Activated CD4-positive, alpha-beta T cell treated with anti-CD3 and anti-CD28 coated beads, Interleukin-2, amount 10 ng/mL, durations not matched to agents 7 days and 5 days (primary cell): ENCODE data around the gene NAA10. TPM values are rescaled to one million over a fixed set of nuclear protein-coding genes. Genes with fewer than 3 reads are reported as not detected.

Source experiments
- CTCF ChIA-PET: fragments of 350-600 bp; sonication (Branson Sonifier 250); formaldehyde crosslinking; loops from one replicate; lab custom pipeline; 2021; ENCODE audit warnings: antibody characterized with exemption; lab: Charles Lee
- POLR2A ChIA-PET: fragments of 350-600 bp; sonication (Branson Sonifier 250); formaldehyde crosslinking; loops from one replicate; lab custom pipeline; 2021; ENCODE audit warnings: antibody characterized with exemption; lab: Charles Lee
- DNase-seq: peaks from one replicate; pipeline ENCODE4 v3.0.0-alpha.2; 2020
- H3K27ac Mint-ChIP-seq: one replicate; pipeline ENCODE4 v1.8.0; 2021; ENCODE audit warnings: mild to moderate bottlenecking, moderate library complexity, mixed read lengths
- H3K27me3 Mint-ChIP-seq: one replicate; pipeline ENCODE4 v1.8.0; 2021; ENCODE audit warnings: mixed read lengths
- H3K36me3 Mint-ChIP-seq: one replicate; pipeline ENCODE4 v1.8.0; 2021; ENCODE audit warnings: low read depth, mixed read lengths
- H3K4me1 Mint-ChIP-seq: one replicate; pipeline ENCODE4 v1.8.0; 2021; ENCODE audit warnings: mixed read lengths
- H3K4me3 Mint-ChIP-seq: one replicate; pipeline ENCODE4 v1.8.0; 2021; ENCODE audit warnings: mild to moderate bottlenecking, moderate library complexity, mixed read lengths
- H3K9me3 Mint-ChIP-seq: one replicate; pipeline ENCODE4 v1.8.0; 2021; ENCODE audit warnings: mixed read lengths
- total RNA-seq, 2 experiments: library from RNA; stranded (reverse); gene quantifications; one replicate each; pipeline ENCODE4 v1.2.3, GENCODE V29; 2021

NAA10 gene
- total RNA-seq, 2 experiments from 2014 or later: 72.9 to 83.2 TPM

GRCh38 chrX:153941336-153942252 is 6.8 kb upstream of the NAA10 start:
- H3K27me3 Mint-ChIP-seq: no peaks in the 10 kb centered on the region
- H3K9me3 Mint-ChIP-seq: no peaks in the 10 kb centered on the region
- H3K4me1 Mint-ChIP-seq: peaks cover 15% of the 10 kb centered on the region
- ChIA-PET POLR2A (no interaction called here), CTCF (interaction anchor here (1.0 kb wide), 1 partner anchor 13 kb away, joined by 3 read pairs; no protein-coding TSS in a partner anchor)
- H3K4me3 Mint-ChIP-seq: peak overlapping the region; percentile 61
- H3K36me3 Mint-ChIP-seq: peaks cover 7% of the 10 kb centered on the region
- peak overlapping the region; percentile 79 for H3K27ac Mint-ChIP-seq
- DNase-seq: no peak

GRCh38 chrX:153939573-153939972 is 4.7 kb upstream of the NAA10 start:
- Mint-ChIP-seq H3K4me1 (peaks cover 17% of the 10 kb centered on the region), H3K27me3 (no peaks in the 10 kb centered on the region), H3K4me3 (no peak overlapping the region), H3K27ac (no peak overlapping the region), H3K36me3 (peaks cover 7% of the 10 kb centered on the region), H3K9me3 (no peaks in the 10 kb centered on the region)
- POLR2A ChIA-PET: no interaction called here
- DNase-seq: no peak
- CTCF ChIA-PET: interaction anchor here (1.0 to 3.3 kb wide), 4 partner anchors 8 to 17 kb away, joined by 3 to 15 read pairs (median 5); no protein-coding TSS in a partner anchor

GRCh38 chrX:153938226-153938786 is 3.5 kb upstream of the NAA10 start:
- ChIA-PET POLR2A (no interaction called here), CTCF (interaction anchor here (0.8 to 3.3 kb wide), 5 partner anchors 9 to 14 kb away, joined by 3 to 15 read pairs (median 6); no protein-coding TSS in a partner anchor)
- peaks cover 20% of the 10 kb centered on the region for H3K4me1 Mint-ChIP-seq
- peaks cover 5% of the 10 kb centered on the region for H3K36me3 Mint-ChIP-seq
- no peak overlapping the region for H3K27ac Mint-ChIP-seq
- H3K9me3 Mint-ChIP-seq: no peaks in the 10 kb centered on the region
- no peak overlapping the region for H3K4me3 Mint-ChIP-seq
- H3K27me3 Mint-ChIP-seq: no peaks in the 10 kb centered on the region
- DNase-seq: no peak

DNA sequence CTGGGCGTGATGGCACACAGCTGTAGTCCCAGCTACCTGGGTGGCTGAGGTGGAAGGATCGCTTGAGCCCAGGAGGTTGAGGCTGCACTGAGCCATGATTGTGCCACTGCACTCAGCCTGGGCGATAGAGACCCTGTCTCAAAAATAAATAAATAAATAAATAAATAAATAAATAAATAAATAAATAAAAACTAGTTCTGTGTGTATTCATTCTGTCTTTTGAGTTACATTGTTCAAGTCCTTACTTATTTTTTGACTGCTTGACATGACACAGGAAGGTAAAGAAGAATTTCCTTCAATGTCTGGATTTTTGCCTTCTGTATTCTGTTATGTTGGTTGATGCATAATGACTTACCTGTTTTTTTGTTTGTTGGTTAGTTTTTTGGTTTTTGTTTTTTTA is 2.2 kb upstream of the NAA10 start:
- ChIA-PET POLR2A (no interaction called here), CTCF (interaction anchor here (0.8 to 3.3 kb wide), 4 partner anchors 9 to 12 kb away, joined by 5 to 15 read pairs (median 6); no protein-coding TSS in a partner anchor)
- no peaks in the 10 kb centered on the region for H3K27me3 Mint-ChIP-seq
- peaks cover 5% of the 10 kb centered on the region for H3K36me3 Mint-ChIP-seq
- no peaks in the 10 kb centered on the region for H3K9me3 Mint-ChIP-seq
- H3K4me1 Mint-ChIP-seq: peaks cover 22% of the 10 kb centered on the region
- no peak overlapping the region for H3K4me3 Mint-ChIP-seq
- DNase-seq: no peak
- no peak overlapping the region for H3K27ac Mint-ChIP-seq

GRCh38 chrX:153935326-153935851 is 552 bp upstream of the NAA10 start:
- Mint-ChIP-seq H3K27ac (peak overlapping the region; percentile 54), H3K36me3 (peaks cover 8% of the 10 kb centered on the region), H3K9me3 (no peaks in the 10 kb centered on the region), H3K4me3 (peak overlapping the region; percentile 70), H3K27me3 (no peaks in the 10 kb centered on the region), H3K4me1 (peaks cover 28% of the 10 kb centered on the region)
- DNase-seq: no peak
- POLR2A ChIA-PET: no interaction called here
- CTCF ChIA-PET: interaction anchor here (16.0 kb wide), 1 partner anchor 13 kb away, joined by 205 read pairs; the partner anchor contains the start of gene RENBP

GRCh38 chrX:153934148-153934761 is 582 bp downstream of the NAA10 start:
- H3K4me3 Mint-ChIP-seq: peak overlapping the region; percentile 82
- ChIA-PET CTCF (interaction anchor here (1.3 to 16.0 kb wide), 2 partner anchors 10 to 14 kb away, joined by 4 to 205 read pairs; partner anchors contain the start of gene RENBP), POLR2A (no interaction called here)
- no peaks in the 10 kb centered on the region for H3K9me3 Mint-ChIP-seq
- peaks cover 30% of the 10 kb centered on the region for H3K4me1 Mint-ChIP-seq
- H3K36me3 Mint-ChIP-seq: peaks cover 7% of the 10 kb centered on the region
- peak overlapping the region; percentile 83 for H3K27ac Mint-ChIP-seq
- DNase-seq: no peak
- no peaks in the 10 kb centered on the region for H3K27me3 Mint-ChIP-seq

DNA sequence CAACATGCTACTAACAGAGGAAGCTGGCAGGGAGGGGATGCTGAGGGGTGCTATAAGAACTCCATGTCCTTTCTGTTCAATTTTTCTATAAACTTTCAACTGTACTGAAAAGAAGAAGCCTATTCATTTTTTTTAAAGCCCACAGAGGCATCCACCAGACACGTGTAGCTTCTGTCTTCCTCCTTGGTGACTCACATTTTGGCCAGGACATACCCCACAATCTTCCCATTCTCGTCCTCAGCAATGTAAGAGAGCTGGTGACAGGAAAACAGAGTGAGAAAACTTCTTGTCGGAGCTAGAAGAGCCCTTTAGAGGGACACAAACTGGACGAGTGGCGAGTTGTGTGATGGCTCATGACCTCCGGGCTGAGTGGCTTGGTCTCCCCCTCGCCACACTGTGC is 1.1 kb downstream of the NAA10 start:
- Mint-ChIP-seq H3K4me1 (peaks cover 35% of the 10 kb centered on the region), H3K27ac (peak overlapping the region; percentile 83), H3K36me3 (peaks cover 12% of the 10 kb centered on the region), H3K4me3 (peak overlapping the region; percentile 82), H3K9me3 (no peaks in the 10 kb centered on the region), H3K27me3 (no peaks in the 10 kb centered on the region)
- ChIA-PET CTCF (interaction anchor here (1.3 to 16.0 kb wide), 2 partner anchors 9 to 14 kb away, joined by 4 to 205 read pairs; partner anchors contain the start of gene RENBP), POLR2A (no interaction called here)
- DNase-seq: no peak

DNA sequence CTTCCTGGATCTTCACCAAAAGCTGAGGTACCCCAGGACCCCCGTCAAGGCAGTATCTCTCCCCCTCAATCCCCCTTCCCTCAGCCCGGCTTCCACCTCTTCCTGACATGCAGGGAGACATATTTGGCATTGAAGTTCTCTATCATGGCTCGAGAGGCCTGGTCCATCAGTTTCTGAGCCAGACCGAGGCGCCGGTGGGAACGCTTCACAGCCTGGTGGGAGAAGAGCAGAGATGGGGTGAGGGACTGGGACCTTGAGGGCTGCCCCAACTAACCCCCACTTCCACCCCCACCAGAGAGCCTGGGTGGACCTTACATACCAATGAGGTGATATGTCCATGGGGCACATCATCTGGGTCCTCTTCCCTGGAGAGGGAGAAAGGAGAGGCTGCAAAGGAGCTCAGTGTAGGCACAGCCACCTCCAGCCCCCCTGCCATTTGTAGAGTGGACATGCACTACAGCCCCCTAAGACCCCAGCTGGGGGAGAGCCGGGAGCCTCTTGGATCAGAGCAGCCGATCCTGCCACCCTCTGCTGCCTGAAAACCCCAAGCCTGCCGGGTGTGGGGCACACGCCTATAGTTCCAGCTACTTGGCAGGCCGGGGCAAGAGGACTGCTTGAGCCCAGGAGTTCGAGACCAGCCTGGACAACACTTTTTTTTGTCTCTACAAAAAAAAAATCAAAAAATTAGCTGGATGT is 2.5 kb downstream of the NAA10 start:
- ChIA-PET CTCF (interaction anchor here (0.9 to 16.0 kb wide), 2 partner anchors 10 to 16 kb away, joined by 3 to 205 read pairs; partner anchors contain the start of gene RENBP), POLR2A (interaction anchor here (0.6 kb wide), 1 partner anchor 68 kb away, joined by 5 read pairs; no protein-coding TSS in a partner anchor)
- H3K27ac Mint-ChIP-seq: no peak overlapping the region
- H3K36me3 Mint-ChIP-seq: peaks cover 14% of the 10 kb centered on the region
- H3K27me3 Mint-ChIP-seq: no peaks in the 10 kb centered on the region
- no peak for DNase-seq
- no peaks in the 10 kb centered on the region for H3K9me3 Mint-ChIP-seq
- H3K4me3 Mint-ChIP-seq: no peak overlapping the region
- H3K4me1 Mint-ChIP-seq: peaks cover 34% of the 10 kb centered on the region

DNA sequence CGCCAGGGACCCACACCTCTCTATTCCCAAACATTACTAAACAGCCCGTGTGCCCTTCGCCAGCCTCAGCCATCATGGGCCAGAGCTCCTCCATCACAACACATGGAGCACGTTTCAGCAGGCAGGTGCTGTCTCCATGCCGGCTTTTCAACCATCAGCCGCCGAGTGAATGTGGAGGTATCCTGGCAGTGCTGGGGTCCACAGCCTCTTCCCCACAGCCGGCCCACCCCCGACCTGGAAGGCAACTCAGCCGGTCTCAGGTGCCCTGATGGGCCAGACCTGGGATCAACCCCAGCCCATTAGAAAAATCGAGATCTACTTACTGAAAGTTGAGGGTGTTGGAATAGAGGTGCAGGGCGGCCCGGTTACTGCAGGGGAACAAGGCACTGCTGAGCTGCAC is 3.1 kb downstream of the NAA10 start:
- no peaks in the 10 kb centered on the region for H3K9me3 Mint-ChIP-seq
- no peak for DNase-seq
- POLR2A ChIA-PET: no interaction called here
- no peak overlapping the region for H3K27ac Mint-ChIP-seq
- CTCF ChIA-PET: interaction anchor here (16.0 kb wide), 1 partner anchor 16 kb away, joined by 205 read pairs; the partner anchor contains the start of gene RENBP
- no peak overlapping the region for H3K4me3 Mint-ChIP-seq
- H3K36me3 Mint-ChIP-seq: peaks cover 14% of the 10 kb centered on the region
- no peaks in the 10 kb centered on the region for H3K27me3 Mint-ChIP-seq
- peaks cover 34% of the 10 kb centered on the region for H3K4me1 Mint-ChIP-seq

- Mint-ChIP-seq H3K4me3 (no peak overlapping the region), H3K9me3 (no peaks in the 10 kb centered on the region), H3K27me3 (no peaks in the 10 kb centered on the region), H3K27ac (peak overlapping the region; percentile 41), H3K4me1 (peaks cover 33% of the 10 kb centered on the region), H3K36me3 (peaks cover 14% of the 10 kb centered on the region)
- ChIA-PET CTCF (interaction anchor here (16.0 kb wide), 1 partner anchor 17 kb away, joined by 205 read pairs; the partner anchor contains the start of gene RENBP), POLR2A (no interaction called here)
- DNase-seq: no peak
Measured at GRCh38 chrX:153931151-153931550, 3.7 kb downstream of the NAA10 start.

DNA sequence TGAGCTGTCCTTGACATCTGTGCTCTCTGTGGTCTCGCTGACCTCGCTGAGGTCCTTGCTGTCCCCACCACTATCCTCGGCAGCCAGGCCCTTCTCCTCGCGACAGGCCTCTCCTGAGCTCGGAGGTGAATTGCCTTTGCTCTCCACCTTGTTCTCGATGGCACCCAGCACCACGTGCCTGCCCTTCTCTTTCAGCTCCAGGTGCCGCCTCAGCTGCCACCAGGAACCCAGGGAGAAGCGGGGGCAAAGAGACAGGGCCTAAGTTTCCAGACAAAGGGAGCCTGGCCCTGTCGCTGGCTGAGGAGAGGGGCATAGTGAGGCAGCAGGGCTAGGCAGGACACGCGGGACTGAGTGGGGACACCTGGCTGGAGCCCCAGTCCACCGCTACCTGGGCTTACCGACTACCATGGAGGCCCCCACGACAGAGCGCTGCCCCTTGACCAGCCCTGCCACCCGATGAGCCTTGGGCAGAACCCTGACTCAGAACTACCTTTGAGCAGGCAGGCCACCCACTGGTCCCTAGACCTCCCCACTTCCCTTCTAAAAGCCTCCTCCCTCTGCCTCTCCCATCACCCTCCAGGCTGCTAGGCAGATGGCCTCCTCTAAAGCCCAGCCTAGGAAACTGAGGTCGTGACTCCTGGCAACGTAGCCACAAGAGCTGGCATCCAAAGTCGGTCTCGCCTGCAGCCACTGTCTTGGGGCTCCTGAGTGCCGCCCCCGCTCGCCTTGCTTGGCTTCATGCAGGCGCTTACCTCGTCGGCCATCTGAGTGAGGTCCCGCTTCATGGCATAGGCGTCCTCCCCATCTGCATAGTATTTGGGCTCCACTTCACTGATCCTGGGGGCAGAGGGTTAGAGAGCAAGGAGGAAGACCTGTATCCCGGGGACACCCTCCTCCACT is 4.6 kb downstream of the NAA10 start:
- peaks cover 15% of the 10 kb centered on the region for H3K36me3 Mint-ChIP-seq
- no peaks in the 10 kb centered on the region for H3K27me3 Mint-ChIP-seq
- H3K4me3 Mint-ChIP-seq: no peak overlapping the region
- no peaks in the 10 kb centered on the region for H3K9me3 Mint-ChIP-seq
- POLR2A ChIA-PET: no interaction called here
- CTCF ChIA-PET: interaction anchor here (0.9 to 16.0 kb wide), 2 partner anchors 18 to 19 kb away, joined by 3 to 205 read pairs; partner anchors contain the start of gene RENBP
- DNase-seq: no peak
- peaks cover 30% of the 10 kb centered on the region for H3K4me1 Mint-ChIP-seq
- H3K27ac Mint-ChIP-seq: peak overlapping the region; percentile 60
